Fibroblast of mammary gland (primary cell): ENCODE measurements around the gene MUC22.
"Not testable (repeated sequence)": the region's sequence is repeated elsewhere in the genome, so short reads cannot be mapped to it uniquely, and the experiment has no call there.

Experiments used
- DNase-seq: peaks from one replicate; pipeline ENCODE4 v3.0.0-alpha.2; 2010; ENCODE audit warnings: low read depth
- H3K4me3 ChIP-seq: 2 replicates; pipeline ENCODE4 v1.5.1; 2011; ENCODE audit warnings: low read depth, mild to moderate bottlenecking, low read length, moderate library complexity; ENCODE audit not compliant: control insufficient read depth
- TF ChIP-seq, protein P1 (sequence below): conservative IDR thresholded peaks from 2 replicates; pipeline ENCODE4 v1.5.1; 2011; ENCODE audit warnings: low read depth, low read length, inconsistent platforms; ENCODE audit not compliant: control insufficient read depth, insufficient read depth

The MUC22 gene

GRCh38 chr6:31063906-31064435 lies 53.7 kb downstream of the MUC22 start:
- no peak for DNase-seq
- no peak overlapping the region for H3K4me3 ChIP-seq
- TF ChIP-seq, protein P1, sequence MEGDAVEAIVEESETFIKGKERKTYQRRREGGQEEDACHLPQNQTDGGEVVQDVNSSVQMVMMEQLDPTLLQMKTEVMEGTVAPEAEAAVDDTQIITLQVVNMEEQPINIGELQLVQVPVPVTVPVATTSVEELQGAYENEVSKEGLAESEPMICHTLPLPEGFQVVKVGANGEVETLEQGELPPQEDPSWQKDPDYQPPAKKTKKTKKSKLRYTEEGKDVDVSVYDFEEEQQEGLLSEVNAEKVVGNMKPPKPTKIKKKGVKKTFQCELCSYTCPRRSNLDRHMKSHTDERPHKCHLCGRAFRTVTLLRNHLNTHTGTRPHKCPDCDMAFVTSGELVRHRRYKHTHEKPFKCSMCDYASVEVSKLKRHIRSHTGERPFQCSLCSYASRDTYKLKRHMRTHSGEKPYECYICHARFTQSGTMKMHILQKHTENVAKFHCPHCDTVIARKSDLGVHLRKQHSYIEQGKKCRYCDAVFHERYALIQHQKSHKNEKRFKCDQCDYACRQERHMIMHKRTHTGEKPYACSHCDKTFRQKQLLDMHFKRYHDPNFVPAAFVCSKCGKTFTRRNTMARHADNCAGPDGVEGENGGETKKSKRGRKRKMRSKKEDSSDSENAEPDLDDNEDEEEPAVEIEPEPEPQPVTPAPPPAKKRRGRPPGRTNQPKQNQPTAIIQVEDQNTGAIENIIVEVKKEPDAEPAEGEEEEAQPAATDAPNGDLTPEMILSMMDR: no peak

- TF ChIP-seq, protein P1: no peak
- no peak for DNase-seq
- no peak overlapping the region for H3K4me3 ChIP-seq
These were observed 55.3 kb downstream of the MUC22 start for GRCh38 chr6:31065556-31065955.

DNA sequence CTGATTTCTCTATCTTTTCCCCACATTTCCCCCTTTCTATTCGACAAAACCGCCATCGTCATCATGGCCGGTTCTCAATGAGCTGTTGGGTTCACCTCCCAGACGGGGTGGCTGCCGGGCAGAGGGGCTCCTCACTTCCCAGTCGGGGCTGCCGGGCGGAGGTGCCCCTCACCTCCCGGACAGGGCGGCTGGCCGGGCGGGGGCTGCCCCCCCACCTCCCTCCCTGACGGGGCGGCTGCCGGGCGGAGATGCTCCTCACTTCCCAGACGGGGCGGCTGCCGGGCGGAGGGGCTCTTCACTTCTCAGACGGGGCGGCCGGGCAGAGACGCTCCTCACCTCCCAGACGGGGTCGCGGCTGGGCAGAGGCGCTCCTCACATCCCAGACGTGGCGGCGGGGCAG lies 56.8 kb downstream of the MUC22 start:
- DNase-seq, H3K4me3 ChIP-seq: not testable (repeated sequence)

GRCh38 chr6:31067891-31068668 lies 57.8 kb downstream of the MUC22 start:
- not testable (repeated sequence) for H3K4me3 ChIP-seq, DNase-seq

DNA sequence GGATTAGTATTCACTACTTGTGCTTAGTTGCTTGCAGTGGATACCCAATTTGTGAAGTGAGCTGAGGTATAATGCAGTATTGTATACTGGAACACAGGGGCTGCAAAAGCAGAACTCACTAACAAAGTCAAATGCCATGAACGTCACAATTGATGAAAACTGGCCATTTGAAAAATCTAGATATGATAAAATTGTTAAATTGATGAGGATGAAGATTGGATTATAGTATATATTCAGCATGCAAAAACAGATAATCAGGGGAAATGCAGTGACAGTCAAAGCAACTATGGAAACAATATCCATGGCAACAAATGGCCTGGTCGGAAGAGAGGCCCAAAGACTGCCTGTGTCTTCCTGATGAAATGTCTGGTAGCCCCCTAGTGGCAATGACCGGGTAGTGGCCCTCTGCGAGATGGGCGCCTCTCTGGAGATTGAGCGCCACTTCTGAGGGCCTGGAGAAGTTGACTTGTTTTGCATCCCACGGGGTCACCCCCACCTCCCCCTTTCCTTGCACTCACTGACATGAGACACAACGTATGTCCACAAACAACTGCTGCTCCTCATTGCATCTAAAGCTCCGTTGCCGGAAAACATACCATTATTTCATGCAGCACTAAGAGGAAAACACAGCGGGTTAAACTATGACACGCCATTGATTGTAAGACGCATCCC lies 58.5 kb downstream of the MUC22 start:
- H3K4me3 ChIP-seq: no peak overlapping the region
- TF ChIP-seq, protein P1: peak; percentile 85

GRCh38 chr6:31070711-31071197 lies 60.5 kb downstream of the MUC22 start:
- peak; percentile 77 for DNase-seq
- TF ChIP-seq, protein P1: peak; percentile 71
- H3K4me3 ChIP-seq: no peak overlapping the region

More for the DNA sequence above, 58.5 kb downstream of the MUC22 start:
- peak; percentile 83 for DNase-seq

- TF ChIP-seq, protein P1: no peak
- no peak for DNase-seq
- no peak overlapping the region for H3K4me3 ChIP-seq
These were observed 64.1 kb downstream of the MUC22 start for GRCh38 chr6:31074401-31074800.
